ENCODE results near the gene SIGLEC11.
"Not testable (repeated sequence)": the region's sequence is repeated elsewhere in the genome, so short reads cannot be mapped to it uniquely, and the experiment has no call there.

Gene SIGLEC11

GRCh38 chr19:49981603-49982593, 20.9 kb upstream of the SIGLEC11 start:
- no peak for DNase-seq (ENCODE audit: low read depth in 3 of 3)

DNA sequence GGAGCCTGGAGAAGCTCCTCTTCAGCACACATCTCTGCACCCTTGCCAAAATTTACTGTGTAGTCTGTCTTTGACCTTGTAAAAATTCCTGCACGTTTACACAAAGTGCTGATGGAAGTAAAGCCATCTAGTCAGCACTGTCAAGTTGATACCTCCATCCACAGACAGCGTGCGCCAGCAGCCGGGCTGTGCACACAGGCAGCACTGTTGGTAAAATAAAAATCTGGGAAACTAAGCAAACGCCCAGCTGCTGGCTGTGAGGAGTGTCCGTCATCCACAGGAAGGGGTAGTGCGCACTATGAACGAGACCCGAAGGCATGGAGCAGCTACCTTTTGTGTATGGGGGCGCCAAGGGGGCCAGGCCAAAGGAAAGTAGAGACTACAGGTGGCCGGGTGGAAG, 17.4 kb upstream of the SIGLEC11 start:
- no peak for DNase-seq (ENCODE audit: low read depth in 3 of 3)

DNA sequence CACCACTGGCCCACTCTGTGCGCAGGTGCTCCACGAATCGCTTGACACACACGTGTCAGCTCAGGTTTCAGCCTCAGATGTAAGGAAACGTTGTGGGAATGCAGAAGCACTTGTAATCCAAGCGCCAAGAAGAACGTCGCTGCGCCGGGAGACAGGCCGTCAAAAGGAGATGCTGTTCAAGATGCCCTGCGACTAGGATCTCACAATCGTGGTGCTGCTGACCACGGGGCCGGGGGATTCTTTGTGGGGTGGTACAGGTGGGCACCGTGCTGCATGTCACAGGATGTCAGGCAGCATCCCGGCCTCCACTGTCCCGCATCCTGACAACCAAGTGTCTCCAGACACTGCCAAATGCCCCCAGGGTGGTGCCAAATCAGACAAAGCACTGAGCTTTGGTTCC, 16.9 kb upstream of the SIGLEC11 start:
- no peak for DNase-seq (ENCODE audit: low read depth in 3 of 3)

DNA sequence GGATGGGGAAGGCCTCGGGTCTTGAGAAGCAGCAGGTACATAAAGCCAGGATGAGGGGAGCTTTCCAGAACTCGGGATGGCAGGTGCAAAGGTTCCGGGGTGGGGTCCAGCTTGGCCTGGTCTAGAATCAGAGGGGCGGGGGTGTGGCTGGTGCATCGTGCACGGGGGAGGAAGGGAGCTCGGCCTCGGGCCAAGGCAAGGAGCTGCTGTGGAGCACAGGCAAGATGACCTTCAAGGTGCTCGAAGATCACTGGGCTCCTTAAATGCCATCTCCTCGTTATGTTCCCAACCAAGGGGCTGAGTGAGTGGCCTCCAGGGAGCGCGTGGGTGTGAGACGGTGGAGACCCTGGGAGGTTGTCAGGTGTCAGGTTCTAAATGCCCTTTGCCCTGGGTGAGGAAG, 16.1 kb upstream of the SIGLEC11 start:
- no peak for DNase-seq (ENCODE audit: low read depth in 3 of 3)

DNA sequence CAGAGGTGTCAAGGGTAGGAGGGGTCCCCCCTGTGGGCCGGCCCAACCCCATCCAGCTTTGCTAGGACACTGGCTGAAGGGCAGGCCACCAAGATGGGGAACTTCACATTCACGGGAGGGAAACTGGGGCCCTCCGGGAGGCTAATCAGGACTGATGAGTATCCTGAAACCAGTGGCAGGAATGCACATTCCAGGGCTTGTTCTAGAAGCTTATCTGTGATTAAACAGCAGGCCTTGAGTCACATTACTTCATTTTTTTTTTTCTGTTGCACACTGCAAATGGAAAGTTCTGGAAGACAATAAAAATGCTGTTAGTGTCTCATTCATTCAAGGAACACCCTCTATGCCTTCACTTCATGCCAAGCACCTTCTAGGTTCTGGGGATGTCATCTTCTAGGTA, 15.5 kb upstream of the SIGLEC11 start:
- DNase-seq (ENCODE audit: low read depth in 3 of 3), result no peak

GRCh38 chr19:49975051-49975450, 14.1 kb upstream of the SIGLEC11 start:
- no peak for DNase-seq (ENCODE audit: low read depth in 3 of 3)

- DNase-seq (ENCODE audit: low read depth in 3 of 3), result no peak
These were observed 13.0 kb upstream of the SIGLEC11 start for GRCh38 chr19:49973987-49974386.

GRCh38 chr19:49972841-49973240, 11.9 kb upstream of the SIGLEC11 start:
- no peak for DNase-seq (ENCODE audit: low read depth in 3 of 3)

GRCh38 chr19:49971991-49972411, 11.0 kb upstream of the SIGLEC11 start:
- no peak for DNase-seq (ENCODE audit: low read depth in 3 of 3)

DNA sequence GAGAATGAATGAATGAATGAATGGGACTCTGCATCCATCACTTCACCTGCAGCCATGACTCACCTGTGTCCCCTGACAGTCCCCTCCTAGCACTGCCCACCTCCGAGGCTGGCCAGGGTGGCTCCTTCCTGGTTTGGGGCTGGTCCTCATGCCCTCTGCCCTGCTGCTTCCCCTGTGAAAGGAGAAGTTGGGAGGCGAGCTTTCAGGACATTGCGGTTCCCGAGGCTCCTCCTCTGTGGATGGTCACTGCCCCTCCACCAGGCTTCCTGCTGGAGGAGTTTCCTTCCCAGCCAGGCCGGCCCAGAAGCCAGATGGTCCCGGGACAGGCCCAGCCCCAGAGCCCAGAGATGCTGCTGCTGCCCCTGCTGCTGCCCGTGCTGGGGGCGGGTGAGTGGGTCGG, 8.4 kb upstream of the SIGLEC11 start:
- not testable (repeated sequence) for DNase-seq (ENCODE audit: low read depth in 3 of 3)

- DNase-seq (ENCODE audit: low read depth in 3 of 3), result no peak
These were observed 7.4 kb upstream of the SIGLEC11 start for GRCh38 chr19:49968279-49968922.

- DNase-seq (ENCODE audit: low read depth in 3 of 3), result not testable (repeated sequence)
These were observed 1.1 kb downstream of the SIGLEC11 start for GRCh38 chr19:49959892-49960291.

DNA sequence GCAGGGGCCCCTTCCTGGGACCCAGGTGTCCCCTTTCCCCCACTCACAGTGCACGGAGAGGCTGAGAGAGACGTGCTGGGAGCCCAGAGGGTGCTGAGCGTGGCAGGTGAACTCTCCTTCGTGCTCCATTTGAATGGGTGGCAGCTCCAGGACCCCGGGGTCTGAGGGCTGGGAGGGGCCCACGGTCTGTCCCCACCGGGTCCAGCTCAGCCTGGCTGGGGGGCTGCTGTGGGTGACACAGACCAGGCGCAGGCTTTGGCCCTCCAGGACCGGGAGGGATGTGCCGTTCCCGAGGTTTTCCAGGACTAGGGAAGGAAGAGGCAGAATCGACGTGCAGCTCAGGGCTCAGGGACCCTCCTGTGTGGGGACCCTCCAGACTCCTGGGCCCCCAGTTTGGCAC, 2.4 kb downstream of the SIGLEC11 start:
- DNase-seq (ENCODE audit: low read depth in 3 of 3), result not testable (repeated sequence)

DNA sequence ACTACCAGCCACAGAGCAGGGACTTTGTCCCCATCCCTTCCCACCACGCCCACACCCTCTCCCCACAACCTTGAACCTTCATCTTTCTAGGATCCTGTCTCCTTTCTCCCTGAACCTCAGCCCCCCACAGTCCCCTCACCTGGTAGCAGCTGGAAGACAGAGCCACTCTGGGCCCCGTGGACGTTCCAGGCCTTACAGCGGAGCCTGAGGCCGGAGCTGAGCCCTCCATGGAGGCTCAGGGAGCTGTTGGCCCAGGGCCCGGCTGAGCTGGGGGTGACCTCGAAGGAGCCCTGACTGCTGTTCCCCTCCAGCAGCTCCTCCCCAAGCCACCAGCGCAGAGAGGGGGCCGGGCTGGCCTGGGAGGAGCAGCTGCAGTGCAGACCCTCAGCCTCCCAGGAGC, 2.8 kb downstream of the SIGLEC11 start:
- DNase-seq (ENCODE audit: low read depth in 3 of 3), result not testable (repeated sequence)

DNA sequence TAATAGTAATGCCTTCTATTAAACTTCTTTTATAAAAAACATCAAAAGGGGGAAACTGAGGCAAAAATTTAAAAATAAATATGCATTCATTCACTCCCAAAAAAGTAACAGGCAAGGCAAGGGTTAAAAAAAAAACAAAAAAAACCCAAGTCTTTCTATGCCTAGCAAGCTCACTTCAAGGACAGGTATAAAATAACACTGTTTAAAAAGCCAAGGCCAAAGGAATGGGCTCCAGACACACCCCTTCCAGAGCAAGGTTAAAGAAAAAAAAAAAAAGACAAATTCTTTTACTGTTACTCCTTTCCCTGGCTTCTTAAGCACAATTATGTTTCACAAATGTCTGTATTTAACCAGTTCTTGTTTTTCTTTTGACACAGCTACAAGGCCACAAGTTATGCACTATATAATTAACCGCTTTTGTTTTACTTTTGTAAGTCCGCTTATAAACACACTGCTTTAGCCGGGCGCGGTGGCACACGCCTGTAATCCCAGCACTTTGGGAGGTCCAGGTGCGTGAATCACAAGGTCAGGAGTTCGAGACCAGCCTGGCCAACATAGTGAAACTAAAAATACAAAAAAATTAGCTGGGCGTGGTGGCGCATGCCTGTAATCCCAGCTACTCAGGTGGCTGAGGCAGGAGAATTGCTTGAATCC, 3.6 kb downstream of the SIGLEC11 start:
- no peak for DNase-seq (ENCODE audit: low read depth in 3 of 3)

DNA sequence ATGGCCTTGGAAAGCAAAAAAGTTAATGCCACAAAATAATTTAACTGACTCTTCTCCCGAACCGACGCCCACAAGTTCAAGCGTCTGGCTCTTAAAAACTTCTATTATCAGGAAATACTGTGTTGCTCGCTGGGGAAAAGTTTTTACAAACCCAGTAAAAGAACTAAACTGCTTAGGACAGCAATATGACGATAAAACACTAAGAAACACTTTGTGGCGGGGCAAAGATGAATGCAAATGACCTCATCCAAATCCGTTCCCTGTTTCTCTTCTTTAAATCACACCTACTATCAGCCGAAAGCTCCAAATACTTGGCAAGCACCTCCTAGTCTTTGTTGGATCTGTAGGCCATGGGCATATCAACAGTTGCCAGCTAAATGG, 4.9 kb downstream of the SIGLEC11 start:
- DNase-seq (ENCODE audit: low read depth in 3 of 3), result no peak

DNA sequence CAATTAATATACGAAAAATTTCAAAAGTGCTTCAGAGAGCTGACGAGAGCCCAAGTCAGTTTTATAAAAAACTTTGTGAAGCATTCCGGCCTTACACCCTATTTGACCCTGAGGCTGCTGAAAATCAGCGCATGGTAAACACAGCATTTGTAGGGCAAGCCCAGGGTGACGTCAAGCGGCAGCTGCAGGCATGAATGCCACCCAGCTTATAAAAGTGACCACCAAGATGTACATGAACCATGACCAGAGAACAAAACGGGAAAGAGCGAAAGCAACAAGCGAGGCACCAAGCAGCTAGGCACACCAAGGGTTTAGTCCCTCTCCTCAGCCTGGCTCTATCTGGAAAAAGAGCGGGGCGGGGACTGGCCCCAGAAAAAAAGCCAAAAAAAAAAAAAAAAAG, 6.0 kb downstream of the SIGLEC11 start:
- no peak for DNase-seq (ENCODE audit: low read depth in 3 of 3)

DNA sequence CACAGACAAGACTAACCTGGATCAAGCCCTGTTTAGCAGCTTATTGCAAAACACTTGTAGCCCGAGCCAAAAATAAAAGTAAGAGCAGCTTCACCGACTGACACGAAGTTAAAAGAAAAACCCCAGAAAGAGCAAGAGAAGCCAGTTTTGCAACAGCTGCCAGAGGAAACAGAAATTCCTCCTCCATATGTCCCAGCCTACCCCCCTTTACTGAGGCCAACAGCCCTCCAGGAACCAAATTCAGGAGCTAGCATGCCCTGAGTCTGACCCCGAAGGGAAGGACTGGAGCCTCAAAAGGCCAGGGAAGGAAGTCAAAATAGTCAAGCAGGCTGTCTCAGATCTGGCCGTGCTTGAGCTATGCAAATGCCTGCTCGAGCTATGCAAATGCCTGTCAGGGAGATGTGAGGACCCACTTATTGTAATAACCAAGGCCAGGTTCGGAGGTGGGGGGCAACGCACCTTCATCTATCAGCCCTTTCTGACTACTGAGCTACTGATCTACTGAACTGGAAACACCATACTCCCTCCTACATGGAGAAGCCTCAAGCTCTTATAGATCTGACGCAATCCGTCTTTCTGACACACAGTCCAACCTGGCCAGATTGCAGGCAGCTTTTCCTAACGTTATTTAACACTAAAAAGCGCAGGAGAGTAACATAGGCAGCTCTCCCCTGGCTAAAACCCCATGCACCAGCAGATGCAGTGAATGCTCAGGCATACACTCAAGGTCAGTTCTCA, 6.7 kb downstream of the SIGLEC11 start:
- no peak for DNase-seq (ENCODE audit: low read depth in 3 of 3)

GRCh38 chr19:49953416-49953815, 7.6 kb downstream of the SIGLEC11 start:
- no peak for DNase-seq (ENCODE audit: low read depth in 3 of 3)

DNA sequence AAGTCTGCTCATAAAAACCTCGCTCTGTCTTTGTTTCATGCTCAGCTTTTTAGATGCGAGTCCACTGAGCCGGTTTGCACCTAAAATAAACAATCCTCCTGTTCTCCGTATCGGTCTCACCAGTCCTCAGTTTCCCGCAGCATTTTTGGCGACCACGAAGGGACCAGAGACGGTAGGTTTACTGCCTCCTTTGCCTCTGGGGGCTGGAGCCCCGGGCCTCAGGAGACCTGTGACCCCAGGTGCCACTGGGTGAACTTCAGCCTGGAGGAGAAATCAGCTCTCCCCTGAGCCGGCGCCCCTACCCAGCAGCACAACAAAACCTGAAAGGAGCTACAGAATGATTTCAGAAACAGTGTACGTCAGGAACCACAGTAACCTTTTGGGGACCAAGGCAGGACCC, 8.1 kb downstream of the SIGLEC11 start:
- no peak for DNase-seq (ENCODE audit: low read depth in 3 of 3)

DNA sequence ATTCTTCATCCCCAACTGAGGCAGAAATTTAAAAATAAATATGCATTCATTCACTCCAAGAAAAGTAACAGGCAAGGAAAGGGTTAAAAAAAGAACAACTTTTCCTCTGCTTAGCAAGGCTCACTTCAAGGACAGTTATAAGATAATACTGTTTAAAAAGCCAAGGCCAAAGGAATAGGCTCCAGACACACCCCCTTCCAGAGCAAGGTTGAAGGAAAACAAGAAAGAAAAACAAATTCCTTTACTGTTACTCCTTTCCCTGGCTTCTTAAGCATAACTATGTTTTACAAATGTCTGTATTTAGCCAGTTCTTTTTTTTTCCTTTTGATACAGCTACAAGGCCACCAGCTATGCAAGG, 8.5 kb downstream of the SIGLEC11 start:
- DNase-seq (ENCODE audit: low read depth in 3 of 3), result no peak

Data from stimulated activated CD4-positive, alpha-beta T cell treated with anti-CD3 and anti-CD28 coated beads, TNF-alpha, amount 100 ng/mL, for 48 hours (primary cell).